ENCODE data around the gene MDM4.

The MDM4 gene

DNA sequence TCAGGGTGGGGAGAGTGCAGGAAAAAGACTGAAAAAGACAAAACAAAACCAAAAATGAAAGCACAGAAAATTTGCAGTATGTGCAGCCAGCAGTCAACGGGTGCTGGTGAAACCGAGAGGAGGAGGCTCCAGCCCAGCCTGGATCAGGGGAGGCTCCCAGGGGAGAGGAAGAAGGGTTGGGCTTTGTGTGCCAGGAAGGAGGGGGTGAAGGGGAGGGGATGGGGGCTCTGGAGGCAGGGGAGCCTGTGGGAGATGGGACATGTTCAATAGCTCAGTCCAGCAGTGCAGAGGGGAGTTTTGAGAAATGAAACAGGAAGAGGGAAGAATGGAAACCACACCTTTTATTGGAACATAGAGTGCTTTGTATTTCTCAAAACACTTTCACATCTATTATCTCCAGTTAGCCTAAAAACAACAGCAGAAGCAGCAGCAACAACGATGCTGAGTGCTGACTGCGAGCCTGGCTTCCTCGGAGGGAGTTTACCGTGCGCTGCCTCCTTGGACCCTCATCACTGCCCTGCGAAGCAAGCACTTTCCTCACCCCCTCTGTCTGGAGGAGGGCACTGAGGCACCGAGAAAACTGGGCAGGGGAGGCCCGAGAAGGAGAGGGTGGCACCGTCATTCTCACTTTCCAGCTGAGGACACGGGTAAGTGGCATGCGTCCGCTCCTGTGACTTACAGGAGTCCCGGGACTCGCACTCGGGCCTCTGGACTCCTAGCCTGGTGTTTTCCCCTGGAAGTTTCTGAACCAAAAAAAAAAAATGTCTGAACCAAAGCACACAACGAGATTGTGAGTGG is 62.9 kb downstream of the MDM4 start:
- DNase-seq (ENCODE audit: low read depth in 2 of 2), result no peak

DNA sequence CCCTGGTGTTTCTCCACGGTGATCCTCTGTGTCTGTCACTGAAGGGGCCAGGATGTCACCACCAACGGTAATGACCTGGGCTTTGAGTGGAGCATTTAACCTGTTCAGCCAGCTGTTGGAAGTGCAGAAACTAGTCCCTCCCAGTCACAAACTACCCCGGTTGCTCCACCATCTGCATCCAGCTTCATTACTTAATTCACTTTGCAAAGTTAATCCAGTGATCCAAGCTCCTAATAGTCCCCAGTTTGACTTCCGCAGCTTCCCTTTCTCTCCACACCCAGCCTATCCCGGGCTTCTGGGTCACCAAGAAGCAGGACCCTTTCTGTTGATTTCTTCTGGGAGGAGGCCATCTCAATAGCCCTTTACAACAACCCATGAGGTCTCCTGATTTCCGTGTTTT is 63.5 kb downstream of the MDM4 start:
- no peak for DNase-seq (ENCODE audit: low read depth in 2 of 2)

DNA sequence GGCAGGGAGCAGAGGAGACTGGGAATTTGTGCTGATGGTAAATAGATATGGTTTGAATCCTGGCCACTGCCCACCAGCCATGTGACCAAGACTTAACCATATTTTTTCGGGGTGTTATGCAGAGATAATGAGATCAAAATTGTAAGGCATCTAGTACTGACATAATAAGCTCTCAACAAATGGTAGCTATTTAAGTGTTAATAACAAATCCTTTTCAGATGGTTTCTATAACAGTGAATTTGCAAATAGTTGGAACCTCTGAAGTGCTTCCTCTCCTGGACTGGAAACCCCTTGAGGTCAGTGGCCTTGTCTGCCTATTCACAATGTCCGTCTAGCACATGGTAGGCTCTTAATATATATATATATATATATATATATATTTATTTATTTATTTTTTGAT is 64.7 kb downstream of the MDM4 start:
- no peak for DNase-seq (ENCODE audit: low read depth in 2 of 2)

DNA sequence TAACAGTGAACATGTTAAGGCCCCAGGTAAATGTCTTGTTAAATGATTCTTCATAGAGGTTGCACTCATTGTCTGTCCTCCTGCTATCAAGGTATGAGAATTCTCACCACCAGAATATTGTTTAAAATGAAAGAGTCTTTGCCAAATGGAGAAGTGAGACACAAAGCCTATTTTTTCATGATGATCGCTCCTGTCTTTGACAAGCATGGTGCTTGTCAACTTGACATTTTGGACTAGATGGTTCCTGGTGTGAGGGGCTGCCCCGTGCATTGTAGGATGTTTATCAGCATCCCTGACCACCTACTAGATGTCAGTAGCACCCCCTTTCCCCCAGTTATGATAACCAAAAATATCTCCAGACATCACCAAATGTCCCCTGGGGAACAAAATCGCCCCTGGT is 65.6 kb downstream of the MDM4 start:
- DNase-seq (ENCODE audit: low read depth in 2 of 2), result no peak

DNA sequence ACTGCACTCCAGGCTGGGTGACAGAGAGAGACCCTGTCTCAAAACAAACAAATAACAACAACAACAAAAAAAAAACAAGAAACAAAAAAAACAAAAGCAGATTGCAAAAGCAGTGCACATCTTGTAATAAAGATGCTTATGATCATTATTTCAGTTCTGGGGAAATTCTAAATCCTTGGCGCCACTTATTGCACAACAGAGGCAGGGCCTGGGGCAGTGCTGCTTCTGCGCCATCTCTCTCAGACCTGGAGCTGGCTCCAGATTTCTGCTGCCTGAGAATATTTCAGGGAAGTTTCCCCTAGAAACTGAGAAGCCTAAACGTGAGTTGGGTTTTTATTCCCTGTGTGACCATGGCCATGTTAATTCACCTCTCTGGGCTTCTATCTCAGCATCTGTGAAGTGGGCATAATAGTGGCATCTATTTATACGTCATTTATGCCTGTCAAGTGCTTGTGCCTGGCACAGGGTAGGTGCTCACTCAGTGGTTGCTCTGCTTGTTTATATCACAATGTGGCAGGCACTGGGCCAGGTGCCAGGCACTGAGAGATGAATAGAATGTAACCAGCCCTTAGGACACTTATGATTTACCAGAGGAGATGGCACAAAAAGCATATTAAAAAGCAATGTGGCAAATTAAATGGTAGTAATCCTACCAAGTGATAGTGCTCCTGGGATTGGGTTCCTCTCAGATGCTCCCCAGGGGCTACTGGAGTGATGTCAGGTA is 67.9 kb downstream of the MDM4 start:
- DNase-seq (ENCODE audit: low read depth in 2 of 2), result no peak

DNA sequence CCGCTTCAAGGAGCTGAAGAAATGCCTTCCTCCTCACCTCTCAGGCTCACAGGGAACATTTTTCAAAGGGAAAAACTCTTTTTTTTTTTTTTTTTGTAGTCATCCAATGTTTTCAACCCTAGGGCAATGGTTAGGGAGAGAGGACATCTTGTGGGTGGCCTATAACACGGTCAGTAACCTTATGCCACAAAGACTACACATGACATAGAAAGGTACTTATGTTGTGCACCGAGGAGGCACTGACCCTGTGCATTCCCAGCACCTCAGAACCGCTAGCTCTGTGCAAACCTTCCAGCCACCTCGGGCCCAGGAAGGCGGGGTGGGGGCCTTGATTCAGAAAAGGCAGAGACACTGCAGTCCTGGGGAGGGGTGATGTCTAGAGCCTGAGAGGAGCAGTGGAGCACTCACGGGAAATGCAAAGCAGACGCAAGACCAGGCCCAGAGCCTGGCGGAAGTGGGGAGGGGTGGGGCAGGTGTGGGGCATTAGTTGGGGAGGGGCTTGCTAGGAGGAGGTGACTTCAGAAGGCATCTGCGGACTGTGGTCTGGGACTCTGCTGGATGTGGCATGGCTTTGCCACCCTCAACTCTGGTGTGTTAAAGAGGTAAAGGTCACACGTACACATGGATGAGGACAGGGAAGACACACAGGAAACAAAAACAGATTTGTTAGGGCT is 68.6 kb downstream of the MDM4 start:
- DNase-seq (ENCODE audit: low read depth in 2 of 2), result no peak

DNA sequence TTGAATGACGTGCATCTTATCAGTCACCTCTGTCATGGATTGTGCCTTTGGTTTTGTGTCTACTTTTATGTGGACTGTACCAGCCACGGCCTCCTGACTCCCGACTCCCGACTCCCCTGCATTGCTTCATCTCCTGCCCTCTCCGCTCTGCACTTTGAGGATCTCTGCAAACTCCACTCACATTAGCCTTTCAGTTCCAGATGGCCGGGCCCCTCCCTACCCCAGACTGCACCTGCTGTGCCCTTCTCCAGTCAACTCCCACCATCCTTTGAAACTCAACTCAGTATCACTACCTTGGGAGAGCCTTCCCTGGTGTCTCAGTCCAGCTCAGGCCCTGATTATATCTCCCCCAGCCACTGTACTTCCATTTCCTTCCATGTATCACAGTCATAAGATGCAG is 71.4 kb downstream of the MDM4 start:
- no peak for DNase-seq (ENCODE audit: low read depth in 2 of 2)

DNA sequence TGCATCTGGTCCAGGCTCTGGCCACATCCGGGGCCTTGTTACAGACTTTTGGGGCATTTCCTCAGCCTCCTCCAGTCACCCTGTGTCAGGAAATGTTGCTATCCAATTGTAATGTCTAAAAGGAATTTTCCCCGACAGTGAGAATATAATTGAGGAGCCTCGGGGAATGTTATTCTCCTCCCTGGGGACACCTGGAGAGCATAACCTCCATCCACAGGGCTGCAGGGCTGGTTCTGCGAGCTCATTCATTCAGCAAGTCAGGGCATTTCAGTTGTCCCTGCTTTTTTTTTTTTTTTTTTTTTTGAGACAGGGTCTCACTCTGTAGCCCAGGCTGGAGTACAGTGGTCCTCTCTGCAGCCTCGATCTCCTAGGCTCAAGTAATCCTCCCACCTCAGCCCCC is 72.6 kb downstream of the MDM4 start:
- no peak for DNase-seq (ENCODE audit: low read depth in 2 of 2)

DNA sequence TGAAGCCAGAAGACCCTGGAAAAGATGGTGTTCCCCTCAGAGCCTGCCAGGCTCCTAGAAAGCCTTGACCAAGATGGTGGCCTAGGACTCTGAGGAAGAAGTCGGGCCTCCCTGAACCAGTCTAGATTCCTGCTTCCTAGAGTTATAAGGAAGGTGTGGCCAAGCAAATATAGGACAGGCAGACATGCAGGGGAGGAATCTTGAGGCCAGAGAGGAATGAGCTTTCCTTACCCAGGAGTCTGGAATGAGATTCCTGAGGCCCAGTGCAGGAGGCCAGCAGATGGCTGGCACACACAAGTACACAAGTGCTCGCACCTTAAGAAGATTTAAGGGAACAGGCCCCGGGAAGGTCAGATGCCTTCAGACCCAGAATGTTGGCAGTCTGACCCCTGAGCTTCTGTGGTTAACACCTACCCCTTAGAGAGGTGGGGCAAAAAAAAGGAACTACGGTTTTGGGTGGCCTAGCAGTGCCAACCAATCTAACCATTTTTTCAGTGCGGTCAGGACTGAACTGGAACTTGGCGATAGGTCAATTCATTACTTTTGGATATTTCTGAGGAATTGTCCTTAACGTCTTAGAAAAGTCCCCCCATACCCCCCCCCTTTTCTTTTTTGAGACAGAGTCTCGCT is 73.3 kb downstream of the MDM4 start:
- no peak for DNase-seq (ENCODE audit: low read depth in 2 of 2)

DNA sequence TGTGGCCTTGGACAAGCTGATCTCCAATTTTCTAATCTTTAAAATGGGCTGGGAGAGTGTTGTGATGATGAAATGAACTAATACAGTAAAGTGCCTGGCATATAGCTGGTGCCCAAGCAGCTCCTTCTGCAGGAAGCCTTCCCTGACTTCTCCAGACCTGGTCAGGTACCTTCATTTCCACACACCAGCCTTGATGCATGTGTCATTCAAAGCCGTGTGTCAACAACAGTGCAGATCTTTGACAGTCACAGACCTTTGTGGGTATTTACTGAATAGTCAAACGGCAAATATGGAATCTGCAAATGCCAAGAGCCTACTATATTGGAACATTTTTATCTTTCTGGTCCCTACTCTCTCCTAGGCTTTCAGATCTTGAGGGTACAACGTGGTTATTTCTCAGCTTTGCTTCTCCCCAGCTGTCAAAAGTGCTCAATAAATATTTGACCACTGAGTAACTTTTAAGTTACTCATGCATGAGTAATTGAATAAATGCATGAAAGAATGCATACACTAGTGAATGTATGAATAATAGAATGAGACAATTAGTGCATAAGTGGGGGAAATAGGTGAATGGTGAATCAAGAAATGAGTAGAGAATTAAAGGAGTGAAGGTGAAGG is 75.4 kb downstream of the MDM4 start:
- no peak for DNase-seq (ENCODE audit: low read depth in 2 of 2)

DNA sequence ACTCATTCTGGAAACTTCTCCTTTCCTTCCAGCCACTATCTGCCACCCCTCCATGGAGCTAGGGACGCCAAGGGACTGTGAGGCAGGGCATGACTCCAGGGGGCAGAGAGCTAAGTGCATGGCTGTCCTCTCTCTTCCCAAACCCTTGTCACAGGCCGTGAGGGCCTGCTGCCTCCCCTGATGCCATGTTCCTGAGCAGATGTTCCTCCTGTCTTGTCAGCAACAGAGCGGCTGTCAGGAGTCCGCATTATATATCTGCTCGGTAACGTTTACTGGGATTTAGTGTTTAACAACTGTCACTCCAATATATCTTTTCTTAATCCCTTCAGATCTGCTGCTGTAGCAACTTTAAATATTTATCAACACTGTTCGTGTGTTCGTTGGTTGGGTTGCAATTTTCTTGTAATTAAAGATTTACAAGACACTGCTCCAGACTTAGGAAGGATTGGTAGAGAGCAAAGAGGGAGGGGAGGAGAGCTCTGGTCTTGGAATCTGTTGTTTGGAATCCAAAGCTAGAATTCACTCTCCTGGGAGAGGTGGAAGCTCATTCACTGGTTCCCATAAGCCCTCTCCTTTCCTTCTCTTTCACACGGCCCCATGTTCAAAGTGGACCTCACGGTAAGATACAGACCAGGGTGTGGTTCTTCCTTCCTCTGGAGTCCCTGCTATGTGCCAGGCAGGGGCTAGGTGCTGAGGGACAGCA is 76.2 kb downstream of the MDM4 start:
- DNase-seq (ENCODE audit: low read depth in 2 of 2), result no peak

DNA sequence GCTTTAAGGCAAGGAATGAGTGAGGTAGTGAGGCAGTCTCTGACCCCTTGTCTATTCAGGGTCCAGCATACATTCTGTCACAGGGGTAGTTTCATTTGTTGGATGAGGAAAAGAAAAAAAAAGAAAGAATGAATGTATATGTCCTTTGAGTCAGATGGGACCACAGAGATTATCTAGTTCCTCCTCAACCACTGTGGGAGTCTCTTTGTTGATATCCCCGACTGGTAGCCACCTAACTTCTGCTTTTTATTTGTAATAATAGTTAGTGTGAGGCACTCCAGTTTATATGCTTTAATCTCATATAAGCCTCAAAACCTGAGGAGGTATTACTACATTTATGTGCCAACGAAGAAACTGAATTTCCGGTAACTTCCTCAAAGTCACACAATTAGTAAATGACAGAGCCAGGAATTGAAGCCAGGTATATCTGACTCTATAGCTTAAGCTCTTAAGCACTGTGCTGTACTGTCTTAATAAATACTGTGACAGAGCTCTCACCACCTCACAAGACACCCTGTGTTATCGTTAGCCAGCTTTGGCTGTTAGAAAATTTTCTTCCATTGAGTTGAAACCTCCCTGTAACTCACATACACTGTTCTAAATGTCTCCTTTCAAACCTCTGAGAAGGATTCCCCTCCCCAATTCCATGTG is 82.2 kb downstream of the MDM4 start:
- DNase-seq (ENCODE audit: low read depth in 2 of 2), result no peak

DNA sequence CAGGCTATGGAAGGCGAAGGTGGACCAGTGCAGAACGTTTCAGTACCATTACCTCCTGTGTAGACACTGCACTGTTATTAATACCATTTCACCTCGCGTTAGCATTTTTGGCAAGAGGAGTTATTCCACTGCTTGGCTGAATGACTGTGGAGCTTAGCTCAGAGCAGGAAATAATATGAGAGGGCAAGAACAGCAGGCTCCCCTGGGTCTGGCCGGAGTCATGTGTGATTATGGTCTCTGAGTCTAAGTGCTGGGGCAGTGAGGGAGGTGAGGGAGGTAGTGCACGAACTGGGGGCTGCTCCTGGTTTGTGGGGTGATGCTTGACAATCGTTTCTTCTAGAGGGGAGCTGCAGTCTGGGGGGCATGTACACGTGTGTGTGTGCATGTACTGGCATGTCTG is 82.9 kb downstream of the MDM4 start:
- no peak for DNase-seq (ENCODE audit: low read depth in 2 of 2)

DNA sequence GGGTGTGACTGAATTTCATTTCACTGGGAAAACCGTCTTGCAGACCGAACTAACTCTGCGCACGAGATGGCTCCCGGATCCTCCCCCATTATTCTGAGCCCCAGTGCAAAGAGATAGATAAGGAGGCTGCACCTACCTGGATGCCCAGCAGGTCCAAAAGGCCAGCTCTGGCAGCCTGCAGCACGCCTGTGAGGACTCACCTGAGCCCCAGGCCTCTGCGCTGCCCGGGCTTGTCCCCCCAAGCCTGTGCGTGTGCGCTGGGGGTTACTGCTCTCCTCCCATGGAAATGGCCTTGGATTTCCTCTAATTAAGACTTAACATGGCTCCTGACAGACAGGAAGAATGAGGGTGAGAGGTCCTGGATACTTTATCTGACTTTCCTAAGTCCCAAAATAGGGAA is 83.4 kb downstream of the MDM4 start:
- no peak for DNase-seq (ENCODE audit: low read depth in 2 of 2)

DNA sequence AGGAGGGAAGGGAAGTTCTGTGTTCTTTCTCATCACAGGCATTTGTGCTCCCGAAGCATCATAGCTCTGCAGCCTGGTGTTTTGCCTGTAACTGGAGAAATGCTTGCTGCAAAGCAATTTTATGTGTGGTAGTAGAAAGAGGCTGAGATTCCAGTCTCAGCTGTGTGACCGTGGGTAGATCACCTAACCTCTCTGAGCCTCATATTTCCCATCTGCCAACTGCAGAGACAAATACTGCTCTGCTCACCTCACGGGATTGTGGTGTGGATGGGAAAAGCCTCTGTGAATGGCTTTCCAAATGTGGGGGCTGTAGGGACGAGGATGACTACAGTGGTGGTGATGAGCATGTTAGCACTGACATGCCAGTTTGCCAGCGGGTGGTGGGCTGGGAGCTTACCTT is 84.0 kb downstream of the MDM4 start:
- DNase-seq (ENCODE audit: low read depth in 2 of 2), result no peak

DNA sequence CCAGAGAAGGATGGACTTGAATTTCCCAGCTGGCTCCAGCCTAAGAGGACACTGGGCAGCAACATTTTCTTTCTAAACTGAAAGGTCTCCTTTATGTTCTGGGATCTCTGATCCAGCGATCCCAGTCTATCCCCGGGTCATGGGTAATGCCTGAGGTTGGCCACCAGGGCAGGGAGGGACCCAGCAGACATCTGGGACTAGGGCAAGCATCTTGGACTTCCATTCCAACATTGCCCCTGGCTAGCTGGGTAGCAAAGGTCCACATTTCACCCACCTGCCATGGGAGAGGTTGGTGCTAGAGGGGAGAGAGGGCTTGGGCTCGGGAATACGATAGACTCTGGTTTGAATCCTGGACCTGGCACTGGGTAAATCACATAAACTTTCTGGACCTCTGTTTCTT is 84.8 kb downstream of the MDM4 start:
- DNase-seq (ENCODE audit: low read depth in 2 of 2), result no peak

DNA sequence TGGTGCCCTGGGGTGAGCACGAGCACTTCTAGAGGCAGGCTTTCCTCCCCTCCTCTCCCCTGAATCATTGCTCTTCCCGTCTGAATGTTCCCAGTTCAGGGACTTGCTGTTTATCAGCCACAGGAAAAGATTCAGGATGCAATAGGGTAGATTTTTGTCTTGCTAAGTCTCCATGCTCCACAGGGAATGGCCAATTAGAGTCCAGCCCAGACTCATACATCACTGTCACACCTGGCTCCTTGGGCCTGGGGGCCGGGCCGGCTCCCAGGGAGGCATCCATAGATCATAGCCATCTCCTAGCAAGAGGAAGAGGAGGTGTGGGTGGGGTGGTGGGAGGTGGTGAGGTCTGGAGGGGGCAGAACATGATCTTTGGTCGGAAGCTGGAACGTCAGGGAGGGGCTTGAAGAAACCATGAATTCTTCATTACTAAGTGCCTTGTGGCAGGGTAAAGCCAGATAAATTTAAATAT is 85.9 kb downstream of the MDM4 start:
- DNase-seq (ENCODE audit: low read depth in 2 of 2), result no peak

DNA sequence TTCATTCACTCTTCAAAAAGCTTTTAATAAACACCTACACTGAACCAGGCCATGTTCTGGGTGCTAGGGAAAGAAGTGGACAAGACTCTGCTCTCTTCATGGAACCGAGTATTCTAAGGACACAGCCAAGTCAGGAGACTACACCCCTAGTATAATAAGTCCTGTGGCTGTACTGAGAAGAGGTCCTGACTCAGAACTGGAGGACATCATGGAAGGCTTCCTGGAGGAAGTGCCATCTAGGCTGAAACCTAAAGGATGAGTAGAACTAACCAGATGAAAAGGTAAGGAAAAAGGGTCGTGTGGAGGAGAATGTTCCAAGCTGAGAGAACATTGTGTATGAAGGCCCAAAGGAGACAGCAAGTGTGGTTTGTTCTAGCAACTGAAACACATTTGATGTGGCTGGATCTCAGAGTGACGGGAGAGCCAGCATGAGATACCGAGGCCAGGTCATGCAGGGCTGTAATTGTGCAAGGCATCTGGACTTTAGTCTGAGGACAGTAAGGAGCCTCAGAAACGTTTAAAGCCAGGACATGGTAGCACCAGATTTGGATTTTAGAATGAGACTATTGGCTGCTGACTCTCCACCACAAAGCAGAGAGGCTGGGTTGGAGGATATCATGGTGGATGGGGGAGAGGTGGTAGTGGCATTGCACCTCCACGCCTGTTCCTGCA is 86.8 kb downstream of the MDM4 start:
- no peak for DNase-seq (ENCODE audit: low read depth in 2 of 2)

DNA sequence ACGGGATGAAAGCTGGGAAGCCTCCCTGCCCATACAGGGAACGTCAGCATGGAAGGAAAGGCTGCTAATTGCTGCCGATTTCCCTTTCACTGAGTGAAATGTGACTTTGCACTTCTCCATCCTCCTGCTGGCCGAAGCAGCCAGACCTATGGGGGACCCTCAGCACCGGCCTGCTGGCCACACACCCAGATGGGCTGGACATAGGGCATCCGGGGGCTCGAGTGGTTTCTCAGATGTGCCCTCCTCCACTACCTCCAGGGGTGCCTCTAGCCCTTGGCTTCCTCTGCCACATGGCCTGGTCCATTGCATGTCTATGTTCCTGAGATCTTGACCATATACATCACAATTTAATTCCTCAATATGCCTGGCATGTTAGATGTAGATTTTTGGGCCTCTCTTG is 89.6 kb downstream of the MDM4 start:
- no peak for DNase-seq (ENCODE audit: low read depth in 2 of 2)
